Kidney (tissue), 14 donors: Measurements from ENCODE around the gene SCLT1. TPM values are rescaled to one million over a fixed set of nuclear protein-coding genes. Genes with fewer than 3 reads are reported as not detected.
A peak's percentile ranks its signal among the peaks of the same experiment; 100 is the strongest.

Experiments used
- DNase-seq, 5 donors: peaks; one replicate each; pipeline ENCODE4 v3.0.0-alpha.2; 2013 to 2020
- FAIRE-seq: peaks from 2 replicates; lab custom pipeline; 2012; peaks lifted over from hg19 to GRCh38; lab: Jason Lieb, UNC
- H3K27ac ChIP-seq, 2 donors: one replicate each; pipeline ENCODE4 v1.7.0; 2013; ENCODE audit warnings: low read depth in 2 of 2, low read length in 2 of 2, inconsistent platforms in 1 of 2
- H3K27me3 ChIP-seq: one replicate; pipeline ENCODE4 v1.7.1; 2013; ENCODE audit warnings: low read length, inconsistent platforms; ENCODE audit not compliant: control insufficient read depth, insufficient read depth
- H3K36me3 ChIP-seq, 3 donors: one replicate each; pipeline versions ENCODE4 v1.7.0 to v1.7.1; 2013; ENCODE audit warnings: low read length in 3 of 3, control low read depth in 1 of 3, inconsistent platforms in 1 of 3; ENCODE audit not compliant: insufficient read depth in 3 of 3, control insufficient read depth in 2 of 3
- H3K4me1 ChIP-seq, 3 donors: one replicate each; pipeline versions ENCODE4 v1.7.0 to v1.7.1; 2013; ENCODE audit warnings: low read length in 3 of 3, inconsistent platforms in 1 of 3, low read depth in 1 of 3; ENCODE audit not compliant: control insufficient read depth in 2 of 3, insufficient read depth in 2 of 3
- H3K4me3 ChIP-seq, 3 donors: one replicate each; pipeline versions ENCODE4 v1.7.0 to v1.8.1; 2013; ENCODE audit warnings: low read length in 3 of 3, control low read depth in 1 of 3, inconsistent platforms in 1 of 3
- H3K9ac ChIP-seq, 3 donors: one replicate each; pipeline versions ENCODE4 v1.7.0 to v1.7.1; 2013; ENCODE audit warnings: low read length in 3 of 3, control low read depth in 1 of 3, inconsistent platforms in 1 of 3
- H3K9me3 ChIP-seq, 3 donors: one replicate each; pipeline versions ENCODE4 v1.7.0 to v1.7.1; 2013; ENCODE audit warnings: low read length in 3 of 3, control low read depth in 1 of 3, inconsistent platforms in 1 of 3; ENCODE audit not compliant: control insufficient read depth in 2 of 3, insufficient read depth in 1 of 3
- CTCF ChIP-seq: IDR thresholded peaks from 3 replicates; pipeline ENCODE4 v1.5.1; 2012; ENCODE audit warnings: mild to moderate bottlenecking, moderate library complexity, borderline replicate concordance; ENCODE audit not compliant: insufficient read depth; ENCODE audit errors: extremely low read depth
- intact Hi-C: fragments of 100-400 bp; cut with DNase I; formaldehyde crosslinking; loops from one replicate; pipeline ENCODE4 v1.11.1; 2022
- polyA plus RNA-seq: library from polyadenylated mRNA; stranded (reverse); fragments of 350-450 nt; fragmentation: Illumina TruSeq; extraction: RNeasy Lipid Tissue Mini Kit (QIAGEN cat#74804); gene quantifications from one replicate; pipeline ENCODE4 v1.2.3, GENCODE V29; 2014; ENCODE audit warnings: low read depth, low replicate concordance; ENCODE audit not compliant: insufficient read depth
- total RNA-seq: library from RNA; stranded (reverse); fragmentation: NEBNext Ultra II Directional; extraction: Animal tissue kit (Norgen Biotek cat#: 25700); gene quantifications from one replicate; pipeline ENCODE4 v1.2.1, GENCODE V29; 2021
- donor health status: control.
- donor health status: control.
- donor health status: control.
- donor health status: control.
- donor health status: control.
- donor health status: DM: yes; HTN: yes; CAD: no.
- donor health status: Normal renal cell carcinoma (clear cell type).

SCLT1 gene
- total and polyA plus RNA-seq, 2 donors from 2014 or later = 3.0 to 16.0 TPM

- H3K36me3 ChIP-seq = peaks cover 11 to 65% (median 57%) of the 10 kb centered on the region in 3 donors
- intact Hi-C loops = no loop called here
- TF ChIP-seq CTCF = no peak
- FAIRE-seq (no peak), DNase-seq (no peak)
- no peaks in the 10 kb centered on the region for H3K9me3 ChIP-seq
- H3K27ac ChIP-seq = no peak overlapping the region
- no peaks in the 10 kb centered on the region for H3K27me3 ChIP-seq
- no peak overlapping the region for H3K9ac ChIP-seq
- H3K4me3 ChIP-seq = no peak overlapping the region
- peaks cover 0 to 11% (median 7%) of the 10 kb centered on the region in 3 donors for H3K4me1 ChIP-seq
Measured at GRCh38 chr4:128848461-128848860, 244.9 kb downstream of the SCLT1 start.

GRCh38 chr4:128847082-128847724, 246.1 kb downstream of the SCLT1 start:
- Histone ChIP-seq H3K27me3 (no peaks in the 10 kb centered on the region), H3K4me3 (no peak overlapping the region), H3K36me3 (peaks cover 8 to 54% (median 50%) of the 10 kb centered on the region in 3 donors), H3K4me1 (peaks cover 0 to 13% (median 7%) of the 10 kb centered on the region in 3 donors), H3K27ac (peak overlapping the region in 1 of 2 donors; percentile 38), H3K9ac (no peak overlapping the region), H3K9me3 (no peaks in the 10 kb centered on the region)
- no peak for FAIRE-seq
- DNase-seq = no peak
- no peak for TF ChIP-seq CTCF
- intact Hi-C loops = no loop called here

- Histone ChIP-seq H3K27ac (no peak overlapping the region), H3K4me3 (no peak overlapping the region), H3K9ac (peak overlapping the region in 1 of 3 donors; percentile 7), H3K27me3 (no peaks in the 10 kb centered on the region), H3K9me3 (no peaks in the 10 kb centered on the region), H3K36me3 (peaks cover 5 to 51% (median 48%) of the 10 kb centered on the region in 3 donors), H3K4me1 (peaks cover 0 to 18% (median 12%) of the 10 kb centered on the region in 3 donors)
- DNase-seq = peak in 2 of 5 donors; percentile 30 to 41
- no peak for FAIRE-seq
- no peak for TF ChIP-seq CTCF
- intact Hi-C loops = no loop called here
Measured at GRCh38 chr4:128846063-128846462, 247.3 kb downstream of the SCLT1 start.
